Prostate gland (tissue), 2 donors: Measurements from ENCODE around the gene MARCHF11.

Experiments used
- CTCF ChIP-seq, 4 experiments: fragments of 200-600 bp in 2 of 4; fragments of 450-650 bp in 2 of 4; sonication (generic) in 2 of 4; IDR thresholded peaks; 1 replicate in 3 of 4; 2 replicates in 1 of 4; pipeline ENCODE4 v1.5.1; 2016 to 2019; ENCODE audit warnings: antibody characterized with exemption in 4 of 4, mild to moderate bottlenecking in 2 of 4, moderate library complexity in 2 of 4
- POLR2AphosphoS5 ChIP-seq: sonication (generic); formaldehyde crosslinking; IDR thresholded peaks from one replicate; pipeline ENCODE4 v1.6.1; 2017; ENCODE audit warnings: antibody characterized with exemption

- TF ChIP-seq CTCF (IDR thresholded peaks at IDR 0.05) (no peak), POLR2AphosphoS5 (no peak)
These were observed 50.6 kb downstream of the MARCHF11 start for GRCh38 chr5:16128944-16129343.
